ENCODE data around the gene VPS41. TPM values are rescaled to one million over a fixed set of nuclear protein-coding genes. Genes with fewer than 3 reads are reported as not detected.

Gene VPS41
- total RNA-seq, 3 donors from 2014 or later (not counting 1 experiment from before 2014, with no cell fraction given) = 67.3 to 81.8 (median 78.9) TPM

- ATAC-seq (no peak), DNase-seq (no peak)
- Mint-ChIP-seq H3K27ac (no peak overlapping the region), H3K27me3 (ENCODE audit: low read depth in 2 of 2) (no peaks in the 10 kb centered on the region), H3K4me1 (no peaks in the 10 kb centered on the region), H3K4me3 (no peak overlapping the region), H3K9me3 (no peaks in the 10 kb centered on the region), H3K36me3 (peaks cover 18% of the 10 kb centered on the region)
- intact Hi-C loops (cut with micrococcal nuclease) = no loop called here
- H3K9me3 ChIP-seq (ENCODE audit: control insufficient read depth, insufficient read depth, low read length) = no peaks in the 10 kb centered on the region
- no peaks in the 10 kb centered on the region for H3K27me3 ChIP-seq (ENCODE audit: control insufficient read depth, insufficient read depth, low read length)
- no peak overlapping the region for H3K27ac ChIP-seq (ENCODE audit: low read length)
- H3K36me3 ChIP-seq (ENCODE audit: control insufficient read depth, insufficient read depth, low read length) = peaks cover 33% of the 10 kb centered on the region
- no peak for TF ChIP-seq CTCF (IDR thresholded peaks at IDR 0.05)
- H3K4me1 ChIP-seq (ENCODE audit: control insufficient read depth, insufficient read depth, low read length) = no peaks in the 10 kb centered on the region
- 91% methylated on average over 3 of the region's 4 CpGs for WGBS (ENCODE audit: insufficient coverage)
- H3K4me3 ChIP-seq (ENCODE audit: low read length) = no peak overlapping the region
Observed at GRCh38 chr7:38727184-38727940, 181.6 kb downstream of the VPS41 start.

- H3K27me3 Mint-ChIP-seq (ENCODE audit: low read depth in 2 of 2) = no peaks in the 10 kb centered on the region
- H3K9me3 Mint-ChIP-seq = no peaks in the 10 kb centered on the region
- WGBS (ENCODE audit: insufficient coverage) = 98% methylated on average over 9 of the region's 10 CpGs
- no peak for ATAC-seq
- Histone ChIP-seq H3K27me3 (ENCODE audit: control insufficient read depth, insufficient read depth, low read length) (no peaks in the 10 kb centered on the region), H3K27ac (ENCODE audit: low read length) (no peak overlapping the region), H3K4me1 (ENCODE audit: control insufficient read depth, insufficient read depth, low read length) (no peaks in the 10 kb centered on the region), H3K4me3 (ENCODE audit: low read length) (no peak overlapping the region), H3K36me3 (ENCODE audit: control insufficient read depth, insufficient read depth, low read length) (peaks cover 38% of the 10 kb centered on the region), H3K9me3 (ENCODE audit: control insufficient read depth, insufficient read depth, low read length) (no peaks in the 10 kb centered on the region)
- no peaks in the 10 kb centered on the region for H3K4me1 Mint-ChIP-seq
- no peak overlapping the region for H3K27ac Mint-ChIP-seq
- peaks cover 28% of the 10 kb centered on the region for H3K36me3 Mint-ChIP-seq
- no peak overlapping the region for H3K4me3 Mint-ChIP-seq
- no peak for TF ChIP-seq CTCF (IDR thresholded peaks at IDR 0.05)
- DNase-seq = no peak
- intact Hi-C loops (cut with micrococcal nuclease) = no loop called here
Observed at GRCh38 chr7:38723327-38723726, 185.7 kb downstream of the VPS41 start.

- no peak for TF ChIP-seq CTCF (IDR thresholded peaks at IDR 0.05)
- Mint-ChIP-seq H3K27ac (no peak overlapping the region), H3K4me3 (no peak overlapping the region), H3K36me3 (peaks cover 16% of the 10 kb centered on the region), H3K27me3 (ENCODE audit: low read depth in 2 of 2) (peaks cover 3 to 4% of the 10 kb centered on the region in 2 donors), H3K9me3 (peaks cover 0 to 5% of the 10 kb centered on the region in 2 donors), H3K4me1 (no peaks in the 10 kb centered on the region)
- Histone ChIP-seq H3K4me1 (ENCODE audit: control insufficient read depth, insufficient read depth, low read length) (no peaks in the 10 kb centered on the region), H3K9me3 (ENCODE audit: control insufficient read depth, insufficient read depth, low read length) (peaks cover 3% of the 10 kb centered on the region), H3K36me3 (ENCODE audit: control insufficient read depth, insufficient read depth, low read length) (peaks cover 3% of the 10 kb centered on the region), H3K27me3 (ENCODE audit: control insufficient read depth, insufficient read depth, low read length) (no peaks in the 10 kb centered on the region), H3K27ac (ENCODE audit: low read length) (no peak overlapping the region), H3K4me3 (ENCODE audit: low read length) (no peak overlapping the region)
- ATAC-seq (no peak), DNase-seq (no peak)
- 92% methylated on average over 4 of the region's 4 CpGs for WGBS (ENCODE audit: insufficient coverage)
- intact Hi-C loops (cut with micrococcal nuclease) = no loop called here
Observed at GRCh38 chr7:38716397-38716796, 192.6 kb downstream of the VPS41 start.

GRCh38 chr7:38709123-38709522 lies 199.9 kb downstream of the VPS41 start:
- Histone ChIP-seq H3K4me3 (ENCODE audit: low read length) (no peak overlapping the region), H3K36me3 (ENCODE audit: control insufficient read depth, insufficient read depth, low read length) (no peaks in the 10 kb centered on the region), H3K27me3 (ENCODE audit: control insufficient read depth, insufficient read depth, low read length) (no peaks in the 10 kb centered on the region), H3K27ac (ENCODE audit: low read length) (no peak overlapping the region), H3K4me1 (ENCODE audit: control insufficient read depth, insufficient read depth, low read length) (no peaks in the 10 kb centered on the region), H3K9me3 (ENCODE audit: control insufficient read depth, insufficient read depth, low read length) (no peaks in the 10 kb centered on the region)
- no peaks in the 10 kb centered on the region for H3K4me1 Mint-ChIP-seq
- peaks cover 11 to 42% of the 10 kb centered on the region in 2 donors for H3K27me3 Mint-ChIP-seq (ENCODE audit: low read depth in 2 of 2)
- no peak overlapping the region for H3K27ac Mint-ChIP-seq
- intact Hi-C loops (cut with micrococcal nuclease) = no loop called here
- H3K9me3 Mint-ChIP-seq = no peaks in the 10 kb centered on the region
- DNase-seq (no peak), ATAC-seq (no peak)
- WGBS (ENCODE audit: insufficient coverage) = 84% methylated on average over 3 of the region's 4 CpGs
- no peaks in the 10 kb centered on the region for H3K36me3 Mint-ChIP-seq
- H3K4me3 Mint-ChIP-seq = no peak overlapping the region
- no peak for TF ChIP-seq CTCF (IDR thresholded peaks at IDR 0.05)

Data from natural killer cell (primary cell).